Effector memory CD4-positive, alpha-beta T cell (primary cell): ENCODE results near the gene ONECUT1.
A peak's percentile ranks its signal among the peaks of the same experiment; 100 is the strongest.

Experiments
- DNase-seq, 3 donors: peaks; one replicate each; pipeline ENCODE4 v3.0.0-alpha.2; 2020
- H3K27ac ChIP-seq: 2 replicates; pipeline ENCODE4 v1.7.0; 2013; ENCODE audit warnings: mild to moderate bottlenecking, low read length, moderate library complexity; ENCODE audit not compliant: insufficient read depth, poor library complexity, severe bottlenecking
- H3K27me3 ChIP-seq: replicated peaks from 2 replicates; pipeline ENCODE4 v1.7.0; 2013; ENCODE audit warnings: mild to moderate bottlenecking, low read length; ENCODE audit not compliant: insufficient read depth, control insufficient read depth, poor library complexity, severe bottlenecking
- H3K36me3 ChIP-seq: 2 replicates; pipeline ENCODE4 v1.7.0; 2013; ENCODE audit warnings: mild to moderate bottlenecking, low read length, moderate library complexity; ENCODE audit not compliant: control insufficient read depth, insufficient read depth
- H3K4me1 ChIP-seq: 2 replicates; pipeline ENCODE4 v1.7.0; 2013; ENCODE audit warnings: low read length, mild to moderate bottlenecking; ENCODE audit not compliant: control insufficient read depth, insufficient read depth, poor library complexity, severe bottlenecking
- H3K4me3 ChIP-seq: 2 replicates; pipeline ENCODE4 v1.7.0; 2013; ENCODE audit warnings: low read length, low read depth, mild to moderate bottlenecking; ENCODE audit not compliant: insufficient read depth, poor library complexity, severe bottlenecking
- H3K9me3 ChIP-seq: 2 replicates; pipeline ENCODE4 v1.7.0; 2013; ENCODE audit warnings: mild to moderate bottlenecking, low read length, moderate library complexity; ENCODE audit not compliant: control insufficient read depth

Gene ONECUT1

GRCh38 chr15:52796753-52797520 is 6.8 kb upstream of the ONECUT1 start:
- H3K36me3 ChIP-seq, result no peaks in the 10 kb centered on the region
- DNase-seq, result no peak
- H3K27ac ChIP-seq, result no peak overlapping the region
- H3K9me3 ChIP-seq, result no peaks in the 10 kb centered on the region
- H3K4me1 ChIP-seq, result peaks cover 14% of the 10 kb centered on the region
- H3K4me3 ChIP-seq, result no peak overlapping the region
- H3K27me3 ChIP-seq, result peaks cover 89% of the 10 kb centered on the region

GRCh38 chr15:52796228-52796521 is 6.0 kb upstream of the ONECUT1 start:
- H3K27me3 ChIP-seq, result peaks cover 86% of the 10 kb centered on the region
- no peaks in the 10 kb centered on the region for H3K9me3 ChIP-seq
- no peak for DNase-seq

GRCh38 chr15:52795464-52796227 is 5.5 kb upstream of the ONECUT1 start:
- Histone ChIP-seq H3K4me3 (no peak overlapping the region), H3K9me3 (no peaks in the 10 kb centered on the region), H3K27ac (no peak overlapping the region), H3K36me3 (no peaks in the 10 kb centered on the region), H3K4me1 (peaks cover 20% of the 10 kb centered on the region), H3K27me3 (peaks cover 85% of the 10 kb centered on the region)
- no peak for DNase-seq

More at GRCh38 chr15:52796228-52796521, 6.0 kb upstream of the ONECUT1 start:
- no peak overlapping the region for H3K4me3 ChIP-seq
- peaks cover 14% of the 10 kb centered on the region for H3K4me1 ChIP-seq
- H3K27ac ChIP-seq, result no peak overlapping the region
- H3K36me3 ChIP-seq, result no peaks in the 10 kb centered on the region

- H3K27me3 ChIP-seq, result peaks cover 84% of the 10 kb centered on the region
- no peaks in the 10 kb centered on the region for H3K9me3 ChIP-seq
- H3K4me3 ChIP-seq, result no peak overlapping the region
- no peak overlapping the region for H3K27ac ChIP-seq
- H3K36me3 ChIP-seq, result no peaks in the 10 kb centered on the region
- peaks cover 23% of the 10 kb centered on the region for H3K4me1 ChIP-seq
- DNase-seq, result no peak
These were observed 4.7 kb upstream of the ONECUT1 start for GRCh38 chr15:52794665-52795463.

- H3K4me1 ChIP-seq, result peaks cover 26% of the 10 kb centered on the region
- no peak overlapping the region for H3K4me3 ChIP-seq
- H3K27me3 ChIP-seq, result peaks cover 82% of the 10 kb centered on the region
- no peak for DNase-seq
- no peaks in the 10 kb centered on the region for H3K36me3 ChIP-seq
- H3K9me3 ChIP-seq, result no peaks in the 10 kb centered on the region
- no peak overlapping the region for H3K27ac ChIP-seq
These were observed 1.6 kb upstream of the ONECUT1 start for GRCh38 chr15:52791776-52792175.

GRCh38 chr15:52790941-52791751 is 1.0 kb upstream of the ONECUT1 start:
- DNase-seq, result no peak
- H3K9me3 ChIP-seq, result no peaks in the 10 kb centered on the region
- peak overlapping the region; percentile 52 for H3K4me3 ChIP-seq
- peaks cover 83% of the 10 kb centered on the region for H3K27me3 ChIP-seq
- H3K4me1 ChIP-seq, result peaks cover 26% of the 10 kb centered on the region
- H3K36me3 ChIP-seq, result no peaks in the 10 kb centered on the region
- H3K27ac ChIP-seq, result no peak overlapping the region

GRCh38 chr15:52789601-52790168 is 451 bp downstream of the ONECUT1 start:
- DNase-seq, result no peak
- H3K9me3 ChIP-seq, result no peaks in the 10 kb centered on the region
- peak overlapping the region; percentile 55 for H3K4me3 ChIP-seq
- H3K27ac ChIP-seq, result no peak overlapping the region
- H3K36me3 ChIP-seq, result no peaks in the 10 kb centered on the region
- H3K4me1 ChIP-seq, result peaks cover 33% of the 10 kb centered on the region
- H3K27me3 ChIP-seq, result peaks cover 80% of the 10 kb centered on the region

GRCh38 chr15:52789008-52789600 is 1.0 kb downstream of the ONECUT1 start:
- no peak for DNase-seq
- no peaks in the 10 kb centered on the region for H3K9me3 ChIP-seq
- no peak overlapping the region for H3K27ac ChIP-seq
- peak overlapping the region; percentile 55 for H3K4me3 ChIP-seq
- H3K36me3 ChIP-seq, result no peaks in the 10 kb centered on the region
- peaks cover 39% of the 10 kb centered on the region for H3K4me1 ChIP-seq
- H3K27me3 ChIP-seq, result peaks cover 80% of the 10 kb centered on the region
